Mucosa of gallbladder (tissue), 1 donor: ENCODE results near the gene POTEG. TPM values are rescaled to one million over a fixed set of nuclear protein-coding genes. Genes with fewer than 3 reads are reported as not detected.
"Not testable (repeated sequence)": the region's sequence is repeated elsewhere in the genome, so short reads cannot be mapped to it uniquely, and the experiment has no call there.

Source experiments
- DNase-seq: peaks from one replicate; pipeline ENCODE4 v3.0.0-alpha.2; 2020; ENCODE audit warnings: low spot score
- total RNA-seq: library from RNA; stranded (reverse); gene quantifications from one replicate; pipeline ENCODE4 v1.2.1, GENCODE V29; 2021
- donor health status: DM: no; HTN: no; CAD: no.

POTEG gene
- total RNA-seq, 1 donor from 2014 or later, result not detected

GRCh38 chr14:19372813-19373500, 61.2 kb downstream of the POTEG start:
- not testable (repeated sequence) for DNase-seq

- DNase-seq, result not testable (repeated sequence)
These were observed 62.4 kb downstream of the POTEG start for GRCh38 chr14:19371767-19372166.

GRCh38 chr14:19362803-19363202, 71.3 kb downstream of the POTEG start:
- DNase-seq, result not testable (repeated sequence)

DNA sequence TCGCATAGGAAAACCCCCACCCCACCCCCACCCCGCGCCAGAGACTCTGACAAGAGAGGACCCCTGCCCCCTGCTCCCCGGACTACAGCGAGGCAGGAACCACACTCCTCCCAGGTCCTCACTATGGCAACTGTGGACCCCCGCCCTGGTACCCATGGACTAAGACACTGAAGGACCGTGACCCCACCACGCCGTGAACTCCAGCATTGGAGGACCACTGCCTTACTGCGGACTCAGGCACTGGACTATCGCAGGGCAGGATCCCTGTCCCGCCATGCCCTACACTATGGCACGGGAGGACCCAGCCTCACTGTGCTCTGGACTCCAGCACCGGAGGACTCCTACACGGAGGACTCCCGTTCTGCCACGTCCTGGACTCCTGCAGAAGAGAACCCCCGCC, 71.8 kb downstream of the POTEG start:
- not testable (repeated sequence) for DNase-seq

GRCh38 chr14:19361636-19362253, 72.4 kb downstream of the POTEG start:
- DNase-seq, result not testable (repeated sequence)

DNA sequence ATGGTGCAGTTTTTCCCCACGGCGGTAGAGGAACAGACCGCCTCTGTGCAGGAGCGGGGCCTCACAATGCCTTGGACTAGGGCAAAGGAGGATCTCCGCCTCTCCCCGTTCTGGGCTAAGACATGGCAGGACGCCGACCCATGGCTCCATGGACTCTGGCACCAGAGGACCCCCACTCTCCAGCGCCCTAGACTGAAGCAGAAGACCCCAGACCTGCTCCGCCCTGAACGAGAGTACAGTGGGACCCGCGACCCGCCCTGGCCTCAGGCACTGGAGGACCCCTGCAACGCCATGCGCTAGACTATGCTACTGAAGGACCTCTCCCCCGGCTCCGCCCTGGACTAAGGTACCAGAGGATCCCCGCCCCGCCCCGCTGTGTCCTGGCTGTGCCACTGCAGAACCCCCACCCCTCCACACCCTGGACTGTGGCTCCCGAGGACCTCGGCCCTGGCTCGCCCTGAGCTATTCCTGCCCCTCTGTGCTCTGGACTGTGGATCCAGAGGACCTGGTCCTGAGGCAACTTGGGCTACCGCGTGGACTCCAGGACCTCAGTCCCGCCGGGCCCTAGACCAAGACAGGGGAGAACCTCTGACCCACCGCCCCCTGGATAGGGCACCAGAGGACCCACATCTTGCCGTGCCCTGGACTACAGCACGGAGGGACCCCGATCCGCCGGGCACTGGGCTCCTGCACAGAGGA, 73.1 kb downstream of the POTEG start:
- not testable (repeated sequence) for DNase-seq
